H1 (cell line): ENCODE measurements around the gene MCM7. TPM values are rescaled to one million over a fixed set of nuclear protein-coding genes. Genes with fewer than 3 reads are reported as not detected.

Source experiments
- CTCF ChIA-PET: fragments of 300-600 bp; sonication (Branson Sonifier 250); formaldehyde crosslinking; loops from one replicate; lab custom pipeline; 2021; ENCODE audit not compliant: partially characterized antibody; lab: Charles Lee
- POLR2A ChIA-PET: fragments of 300-600 bp; sonication (Branson Sonifier 250); formaldehyde crosslinking; loops from one replicate; lab custom pipeline; 2021; ENCODE audit warnings: inconsistent platforms; ENCODE audit not compliant: partially characterized antibody; lab: Charles Lee
- DNase-seq, 2 experiments: peaks; one replicate each; pipeline versions ENCODE4 v3.0.0 to v3.0.0-alpha.2; 2010 to 2022; ENCODE audit warnings: low spot score in 2 of 2, low read depth in 1 of 2, mixed read lengths in 1 of 2
- FAIRE-seq: peaks from 2 replicates; lab custom pipeline; 2011; peaks lifted over from hg19 to GRCh38; lab: Jason Lieb, UNC
- H2AFZ ChIP-seq: 2 replicates; pipeline ENCODE4 v1.8.1; 2012; ENCODE audit warnings: low read length, inconsistent platforms
- H2AK5ac ChIP-seq: 2 replicates; pipeline ENCODE4 v1.6.1; 2013; ENCODE audit warnings: low read depth, low read length
- H2BK120ac ChIP-seq: replicated peaks from 2 replicates; pipeline ENCODE3; 2013; ENCODE audit warnings: low read depth, low read length, inconsistent platforms
- H2BK12ac ChIP-seq: 2 replicates; pipeline ENCODE4 v1.6.1; 2013; ENCODE audit warnings: low read depth, low read length
- H2BK15ac ChIP-seq: 2 replicates; pipeline ENCODE4 v1.6.1; 2013; ENCODE audit warnings: low read length
- H2BK20ac ChIP-seq: 2 replicates; pipeline ENCODE4 v1.6.1; 2013; ENCODE audit warnings: low read length
- H2BK5ac ChIP-seq: 2 replicates; pipeline ENCODE4 v1.6.1; 2013; ENCODE audit warnings: low read depth, low read length
- H3K14ac ChIP-seq: 2 replicates; pipeline ENCODE4 v1.6.1; 2013; ENCODE audit warnings: inconsistent platforms; ENCODE audit not compliant: insufficient read length
- H3K18ac ChIP-seq: 2 replicates; pipeline ENCODE4 v1.6.1; 2013; ENCODE audit warnings: low read length; ENCODE audit errors: extremely low read depth
- H3K23ac ChIP-seq: 2 replicates; pipeline ENCODE4 v1.6.1; 2013; ENCODE audit warnings: inconsistent platforms; ENCODE audit not compliant: insufficient read length
- H3K23me2 ChIP-seq: 2 replicates; pipeline ENCODE4 v1.6.1; 2013; ENCODE audit warnings: low read depth, low read length
- H3K27ac ChIP-seq: 2 replicates; pipeline ENCODE4 v1.6.1; 2011; ENCODE audit warnings: low read depth, low read length, inconsistent platforms
- H3K27me3 ChIP-seq, 4 experiments: replicated peaks in 1 of 4; 1 replicate in 1 of 4; 2 replicates in 3 of 4; pipeline versions ENCODE4 v1.6.1 to v1.8.1; 2011 to 2013; ENCODE audit warnings: low read length in 3 of 4, mild to moderate bottlenecking in 3 of 4, inconsistent platforms in 2 of 4, mixed read lengths in 2 of 4, moderate library complexity in 1 of 4; ENCODE audit not compliant: control insufficient read depth in 3 of 4, insufficient read depth in 3 of 4; ENCODE audit errors: extremely low read depth in 1 of 4
- H3K36me3 ChIP-seq, 4 experiments: 2 replicates each; pipeline versions ENCODE4 v1.6.1 to v1.8.1; 2011 to 2013; ENCODE audit warnings: mild to moderate bottlenecking in 4 of 4, low read length in 3 of 4, moderate library complexity in 2 of 4, control low read depth in 1 of 4, inconsistent platforms in 1 of 4; ENCODE audit not compliant: insufficient read depth in 4 of 4, control insufficient read depth in 2 of 4
- H3K4ac ChIP-seq: replicated peaks from 2 replicates; pipeline ENCODE3; 2013; ENCODE audit warnings: low read length, low read depth, mixed read lengths, inconsistent platforms; ENCODE audit not compliant: insufficient read length
- H3K4me1 ChIP-seq, 4 experiments: replicated peaks in 1 of 4; 1 replicate in 1 of 4; 2 replicates in 3 of 4; pipeline versions ENCODE4 v1.6.1 to v1.8.1; 2011 to 2013; ENCODE audit warnings: low read length in 3 of 4, inconsistent platforms in 2 of 4, mixed read lengths in 1 of 4; ENCODE audit not compliant: insufficient read depth in 4 of 4, control insufficient read depth in 3 of 4
- H3K4me2 ChIP-seq, 2 experiments: 2 replicates each; pipeline versions ENCODE4 v1.6.1 to v1.8.1; 2011 to 2013; ENCODE audit warnings: low read depth in 2 of 2, low read length in 2 of 2, control low read depth in 1 of 2, inconsistent platforms in 1 of 2, mild to moderate bottlenecking in 1 of 2; ENCODE audit not compliant: insufficient read depth in 1 of 2
- H3K4me3 ChIP-seq, 4 experiments: fragments of 200-600, 300-600 bp in 1 of 4; sonication (generic), shearing (Covaris generic), sonication (Bioruptor Twin) in 1 of 4; 2 replicates each; pipeline versions ENCODE4 v1.5.1 to v1.8.1; 2011 to 2016; ENCODE audit warnings: low read length in 4 of 4, low read depth in 3 of 4, control low read depth in 2 of 4, inconsistent platforms in 2 of 4, mild to moderate bottlenecking in 2 of 4, mixed read lengths in 1 of 4, moderate library complexity in 1 of 4; ENCODE audit not compliant: insufficient read depth in 2 of 4; ENCODE audit errors: extremely low read depth in 1 of 4
- H3K56ac ChIP-seq: replicated peaks from 2 replicates; pipeline ENCODE3; 2013; ENCODE audit warnings: low read depth, mild to moderate bottlenecking, mixed read lengths, low read length, inconsistent platforms; ENCODE audit not compliant: insufficient read length
- H3K79me1 ChIP-seq: 2 replicates; pipeline ENCODE4 v1.6.1; 2013; ENCODE audit warnings: low read depth, low read length, control low read depth
- H3K79me2 ChIP-seq, 2 experiments: 2 replicates each; pipeline versions ENCODE4 v1.6.1 to v1.8.1; 2012 to 2013; ENCODE audit warnings: low read length in 2 of 2, mild to moderate bottlenecking in 2 of 2, inconsistent platforms in 1 of 2; ENCODE audit not compliant: insufficient read depth in 2 of 2, control insufficient read depth in 1 of 2
- H3K9ac ChIP-seq, 4 experiments: replicated peaks in 1 of 4; 1 replicate in 1 of 4; 2 replicates in 3 of 4; pipeline versions ENCODE4 v1.6.1 to v1.8.1; 2011 to 2013; ENCODE audit warnings: low read depth in 3 of 4, low read length in 3 of 4, control low read depth in 2 of 4, mild to moderate bottlenecking in 2 of 4, moderate library complexity in 2 of 4, inconsistent platforms in 1 of 4; ENCODE audit errors: extremely low read depth in 1 of 4
- H3K9me3 ChIP-seq, 2 experiments: 2 replicates each; pipeline versions ENCODE4 v1.6.1 to v1.8.1; 2012 to 2013; ENCODE audit warnings: mild to moderate bottlenecking in 2 of 2, moderate library complexity in 2 of 2, control low read depth in 1 of 2, inconsistent platforms in 1 of 2, low read depth in 1 of 2, low read length in 1 of 2, mixed read lengths in 1 of 2; ENCODE audit not compliant: insufficient read depth in 2 of 2
- H4K20me1 ChIP-seq, 2 experiments: replicated peaks in 1 of 2; 2 replicates each; pipeline versions ENCODE3 to v1.8.1; 2011 to 2013; ENCODE audit warnings: inconsistent platforms in 2 of 2, low read length in 2 of 2, mild to moderate bottlenecking in 1 of 2; ENCODE audit not compliant: insufficient read depth in 2 of 2, control insufficient read depth in 1 of 2
- H4K5ac ChIP-seq: 2 replicates; pipeline ENCODE4 v1.6.1; 2013; ENCODE audit warnings: low read length, low read depth, mixed read lengths, inconsistent platforms; ENCODE audit not compliant: insufficient read length
- H4K8ac ChIP-seq: 2 replicates; pipeline ENCODE4 v1.8.0; 2013; ENCODE audit warnings: mild to moderate bottlenecking, moderate library complexity, low read length, inconsistent platforms; ENCODE audit not compliant: insufficient read depth; ENCODE audit errors: extremely low read depth
- H4K91ac ChIP-seq: replicated peaks from 2 replicates; pipeline ENCODE3; 2013; ENCODE audit warnings: low read length, mixed read lengths, inconsistent platforms; ENCODE audit not compliant: insufficient read length
- EP300 ChIP-seq, 2 experiments: IDR thresholded peaks; 1 replicate in 1 of 2; 2 replicates in 1 of 2; pipeline ENCODE4 v1.6.1; 2011 to 2012; ENCODE audit warnings: low read depth in 2 of 2, low read length in 2 of 2, mild to moderate bottlenecking in 2 of 2, borderline replicate concordance in 1 of 2, inconsistent platforms in 1 of 2, moderate library complexity in 1 of 2
- PHF8 ChIP-seq: fragments of 200-600 bp; sonication (generic); conservative IDR thresholded peaks from 2 replicates; pipeline ENCODE4 v1.7.1; 2012; ENCODE audit warnings: low read depth, mild to moderate bottlenecking, inconsistent platforms, low read length, moderate library complexity
- POLR2A ChIP-seq, 2 experiments: IDR thresholded peaks; 1 replicate in 1 of 2; 2 replicates in 1 of 2; pipeline ENCODE4 v1.6.1; 2011; ENCODE audit warnings: low read depth in 2 of 2, low read length in 2 of 2, mild to moderate bottlenecking in 2 of 2; ENCODE audit errors: control extremely low read depth in 1 of 2
- ZNF274 ChIP-seq: IDR thresholded peaks from 2 replicates; pipeline ENCODE4 v1.7.0; 2012; ENCODE audit warnings: low read length, borderline replicate concordance; ENCODE audit errors: extremely low read depth
- WGBS, 2 experiments: shearing (Covaris generic) in 1 of 2; methylation state at CpG; one replicate each; pipeline versions ENCODE4 v1.1.6 to v1.1.7; 2013 to 2015; ENCODE audit warnings: low lambda C conversion rate in 2 of 2, mixed read lengths in 2 of 2, inconsistent platforms in 1 of 2, low coverage in 1 of 2, missing lambda C conversion rate in 1 of 2; ENCODE audit not compliant: insufficient replicate concordance in 2 of 2, insufficient coverage in 1 of 2, insufficient read length in 1 of 2; ENCODE audit errors: extremely low coverage in 1 of 2, missing lambda C conversion rate in 1 of 2; 5-methylcytosine and 5-hydroxymethylcytosine counted together
- polyA plus RNA-seq, 7 experiments: library from polyadenylated mRNA; depleted of rRNA in 3 of 7; stranded (reverse) in 5 of 7; unstranded in 2 of 7; fragments of >200 nt in 5 of 7; fragments of 200-250 nt in 2 of 7; gene quantifications; 1 replicate in 5 of 7; 2 replicates in 1 of 7; 4 replicates in 1 of 7; pipeline versions ENCODE4 v1.2.1 to v1.2.3, GENCODE V29; 2011 to 2013; ENCODE audit warnings: missing spikeins in 2 of 7, mixed read lengths in 2 of 7
- total RNA-seq: library from RNA; stranded (reverse); fragmentation: NEBNext Ultra II Directional; extraction: Animal tissue kit (Norgen Biotek cat#: 25700); gene quantifications from 2 replicates; pipeline ENCODE4 v1.2.1, GENCODE V29; 2021

Gene MCM7
- total and polyA plus RNA-seq, 2 of the 8 experiments (the other 6 are each of a cell fraction or from before 2014, with no cell fraction given) = 313 to 344 TPM

DNA sequence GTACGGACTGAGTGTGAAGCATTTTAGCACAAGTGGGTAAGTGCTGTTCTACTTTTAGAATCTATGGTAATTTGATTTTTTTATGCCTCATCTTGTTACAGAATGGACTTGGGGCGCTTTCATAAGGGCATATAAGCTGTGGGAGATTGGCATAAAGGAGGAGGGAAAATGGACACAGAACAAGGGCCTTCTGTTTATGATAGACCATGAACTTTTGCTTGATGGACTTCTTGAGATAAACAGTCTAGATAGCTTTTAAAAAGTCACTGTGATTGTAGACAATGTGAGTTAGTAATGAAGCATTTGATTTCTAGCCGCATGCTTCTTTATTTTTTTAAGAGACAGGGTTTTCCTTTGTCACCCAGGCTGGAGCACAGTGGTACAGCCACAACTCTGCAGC is 49.6 kb downstream of the MCM7 start:
- Histone ChIP-seq H3K4ac (no peak overlapping the region), H3K23me2 (peaks cover 6% of the 10 kb centered on the region; the same call in 1 of the 2 replicates), H3K14ac (no peak overlapping the region), H4K5ac (no peak overlapping the region), H3K4me1 (peaks cover 0 to 3% (median 0%) of the 10 kb centered on the region in 4 experiments; a peak in 3 of 7 replicates), H3K27ac (no peak overlapping the region), H4K8ac (no peak overlapping the region; the same call in 1 of the 2 replicates), H3K9ac (no peak overlapping the region; a peak in 1 of 7 replicates), H2BK15ac (no peak overlapping the region), H3K4me3 (no peak overlapping the region), H2AFZ (no peak overlapping the region), H3K23ac (no peak overlapping the region), H2BK120ac (no peak overlapping the region), H3K9me3 (no peaks in the 10 kb centered on the region), H2BK12ac (no peak overlapping the region), H2AK5ac (no peak overlapping the region), H3K27me3 (peaks cover 0 to 1% (median 0%) of the 10 kb centered on the region in 4 experiments; a peak in 1 of 7 replicates), H3K79me1 (peaks cover 7% of the 10 kb centered on the region; the same call in 1 of the 2 replicates), H2BK5ac (no peak overlapping the region), H4K20me1 (peaks cover 0 to 2% of the 10 kb centered on the region in 2 experiments), H3K56ac (no peak overlapping the region), H2BK20ac (no peak overlapping the region), H3K79me2 (peaks cover 0 to 36% of the 10 kb centered on the region in 2 experiments; a peak in 3 of 4 replicates), H3K36me3 (peaks cover 0 to 9% (median 0%) of the 10 kb centered on the region in 4 experiments; a peak in 4 of 8 replicates), H4K91ac (no peak overlapping the region), H3K4me2 (no peak overlapping the region), H3K18ac (no peak overlapping the region)
- FAIRE-seq (no peak), DNase-seq (no peak)
- ChIA-PET POLR2A (interaction anchor here (1.1 to 18.6 kb wide), 6 partner anchors 20 to 49 kb away, joined by 3 to 294 read pairs (median 8); partner anchors contain the start of genes AP4M1, MCM7, ZKSCAN1 and ZNF3), CTCF (interaction anchor here (1.0 to 2.3 kb wide), 8 partner anchors 10 to 138 kb away, joined by 3 to 15 read pairs (median 4); no protein-coding TSS in a partner anchor)
- 94% methylated on average over 3 of the region's 3 CpGs; no CpG with 5 or more reads in 1 of the 2 experiments for WGBS, 2 experiments
- no peak for TF ChIP-seq ZNF274
- no peak for TF ChIP-seq POLR2A (IDR thresholded peaks at IDR 0.05; ENCODE audit: control extremely low read depth in 1 of 2, low read depth in 2 of 2, low read length in 2 of 2)
- TF ChIP-seq PHF8 = no peak
- no peak for TF ChIP-seq EP300 (IDR thresholded peaks at IDR 0.05; ENCODE audit: borderline replicate concordance in 1 of 2, low read depth in 2 of 2, low read length in 2 of 2)
